ENCODE data around the gene MAP3K14. TPM values are rescaled to one million over a fixed set of nuclear protein-coding genes. Genes with fewer than 3 reads are reported as not detected.

MAP3K14 gene
- total RNA-seq, 4 donors from 2014 or later: 18.0 to 62.8 (median 34.0) TPM

GRCh38 chr17:45313421-45313771 is 3.4 kb downstream of the MAP3K14 start:
- intact Hi-C loops (cut with DNase I; ENCODE audit: low total_unique reads) (loop anchor here (10.0 kb wide), 1 partner anchor 591 kb away; no protein-coding TSS in a partner anchor), in situ Hi-C loops (cut with MboI; ENCODE audit: low sequenced_read_pairs in 4 of 4) (loop anchor here in 1 of 4 donors (5.0 kb wide), 1 partner anchor 36 kb away; no protein-coding TSS in a partner anchor)
- Histone ChIP-seq H3K27me3 (no peaks in the 10 kb centered on the region), H3K36me3 (no peaks in the 10 kb centered on the region), H3K4me1 (peaks cover 76 to 82% of the 10 kb centered on the region in 2 donors), H3K4me3 (peak overlapping the region in 1 of 4 donors; percentile 75), H3K27ac (peak overlapping the region; percentile 88 to 98 (median 94)), H3K9me3 (no peaks in the 10 kb centered on the region)
- TF ChIP-seq CTCF (IDR thresholded peaks at IDR 0.05 in 4 of 5, conservative IDR thresholded peaks at IDR 0.05 in 1 of 5): no peak
- no peak for TF ChIP-seq POLR2A (IDR thresholded peaks at IDR 0.05)
- ATAC-seq (no peak), DNase-seq (peak in 1 of 2 donors; percentile 51)

DNA sequence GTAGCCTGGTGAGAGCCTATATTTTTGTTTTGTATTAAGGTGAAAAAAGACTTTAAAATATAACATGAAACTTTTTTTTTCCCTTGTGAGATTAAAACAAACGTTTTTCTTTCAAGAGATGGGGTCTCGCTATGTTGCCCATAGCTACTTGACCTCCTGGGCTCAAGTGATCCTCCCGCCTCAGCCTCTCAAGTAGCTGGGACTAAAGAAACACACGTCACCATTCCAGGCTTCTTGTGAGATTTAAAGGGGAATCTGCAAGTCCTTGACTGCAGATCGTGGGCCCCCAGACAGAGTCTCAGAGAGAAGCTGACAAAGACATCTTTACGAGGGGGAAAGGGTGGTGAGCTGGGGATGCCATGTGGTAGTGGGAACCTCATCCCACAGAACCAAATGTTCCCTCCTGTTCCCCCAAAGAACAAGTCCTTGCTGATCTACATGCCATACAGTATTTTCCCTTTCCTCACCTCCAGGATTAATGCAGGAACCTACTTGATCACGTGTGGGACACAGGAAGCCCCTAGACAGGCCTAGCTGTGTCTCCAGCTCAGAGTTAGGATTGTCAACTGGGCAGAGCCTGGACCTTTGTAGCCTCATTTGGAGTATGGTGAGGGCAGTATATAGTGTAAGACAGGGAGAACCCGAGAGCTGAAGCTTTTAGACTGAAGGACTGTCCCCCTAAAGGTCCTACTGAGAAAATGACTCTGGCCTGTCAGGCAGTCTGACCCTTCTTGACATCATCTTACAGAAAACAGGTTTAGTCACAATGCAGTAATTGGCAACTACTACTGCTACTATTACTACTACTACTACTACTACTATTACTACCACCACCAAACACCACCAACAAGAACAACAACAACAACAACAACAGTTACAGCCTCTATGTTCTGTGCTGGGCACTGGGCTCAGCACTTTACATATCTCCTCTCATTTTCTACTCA is 4.1 kb downstream of the MAP3K14 start:
- TF ChIP-seq CTCF (IDR thresholded peaks at IDR 0.05 in 4 of 5, conservative IDR thresholded peaks at IDR 0.05 in 1 of 5): no peak
- TF ChIP-seq POLR2A (IDR thresholded peaks at IDR 0.05): no peak
- DNase-seq (peak in 1 of 2 donors; percentile 25), ATAC-seq (no peak)
- no peaks in the 10 kb centered on the region for H3K27me3 ChIP-seq
- no peaks in the 10 kb centered on the region for H3K36me3 ChIP-seq
- no peaks in the 10 kb centered on the region for H3K9me3 ChIP-seq
- peak overlapping the region; percentile 3 to 50 (median 30) for H3K4me3 ChIP-seq
- peak overlapping the region; percentile 88 to 98 (median 94) for H3K27ac ChIP-seq
- peaks cover 80 to 87% of the 10 kb centered on the region in 2 donors for H3K4me1 ChIP-seq
- intact Hi-C loops (cut with DNase I; ENCODE audit: low total_unique reads) (loop anchor here (1.0 to 10.0 kb wide), 2 partner anchors 29 to 592 kb away; no protein-coding TSS in a partner anchor), in situ Hi-C loops (cut with MboI; ENCODE audit: low sequenced_read_pairs in 4 of 4) (loop anchor here in 1 of 4 donors (5.0 kb wide), 1 partner anchor 35 kb away; no protein-coding TSS in a partner anchor)

DNA sequence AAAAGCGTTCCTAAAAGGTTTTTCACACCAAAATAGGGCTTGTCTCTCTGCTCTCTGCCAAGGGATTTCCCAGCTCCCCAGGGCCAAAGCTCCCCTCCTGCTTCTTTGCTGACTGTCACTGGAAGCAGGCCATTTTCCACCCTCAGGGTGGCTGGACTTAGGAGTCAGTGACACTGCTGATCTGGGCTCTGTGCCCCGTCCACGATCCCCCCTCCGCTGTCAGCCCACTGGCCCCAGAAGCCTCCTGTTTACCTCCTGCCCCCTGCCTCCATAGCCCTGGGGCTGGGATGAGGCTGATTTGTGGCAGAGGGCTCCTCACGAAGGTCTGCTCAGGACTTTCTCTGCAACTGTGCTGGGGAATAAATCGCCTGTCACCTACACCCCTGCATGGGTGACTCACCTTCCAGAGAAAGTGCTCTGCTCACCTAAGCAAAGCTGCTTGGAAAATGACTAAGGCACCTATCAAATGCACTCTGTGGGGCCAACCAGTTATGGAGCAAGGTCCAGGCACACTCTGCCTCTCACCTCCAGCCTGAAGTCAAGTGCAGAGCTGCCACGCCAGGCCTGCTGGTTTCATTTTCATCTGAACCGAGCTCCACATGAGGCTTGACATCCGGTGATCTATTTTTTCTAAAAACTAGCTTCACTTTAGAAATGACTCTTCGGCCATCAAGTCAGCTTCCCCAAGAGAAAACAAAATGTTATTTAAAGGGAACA is 4.9 kb downstream of the MAP3K14 start:
- Histone ChIP-seq H3K9me3 (no peaks in the 10 kb centered on the region), H3K4me1 (peaks cover 86 to 91% of the 10 kb centered on the region in 2 donors), H3K27me3 (no peaks in the 10 kb centered on the region), H3K36me3 (no peaks in the 10 kb centered on the region), H3K27ac (peak overlapping the region; percentile 88 to 98 (median 94)), H3K4me3 (peak overlapping the region; percentile 3 to 50 (median 30))
- in situ Hi-C loops (cut with MboI; ENCODE audit: low sequenced_read_pairs in 4 of 4) (loop anchor here in 1 of 4 donors (5.0 kb wide), 1 partner anchor 35 kb away; no protein-coding TSS in a partner anchor), intact Hi-C loops (cut with DNase I; ENCODE audit: low total_unique reads) (loop anchor here (1.0 to 10.0 kb wide), 2 partner anchors 29 to 593 kb away; no protein-coding TSS in a partner anchor)
- DNase-seq (peak; percentile 92 to 96), ATAC-seq (peak; percentile 67 to 72)
- TF ChIP-seq CTCF (IDR thresholded peaks at IDR 0.05 in 4 of 5, conservative IDR thresholded peaks at IDR 0.05 in 1 of 5) (peak in 1 of 5 experiments; percentile 2), POLR2A (IDR thresholded peaks at IDR 0.05) (peak; percentile 80 to 89)

DNA sequence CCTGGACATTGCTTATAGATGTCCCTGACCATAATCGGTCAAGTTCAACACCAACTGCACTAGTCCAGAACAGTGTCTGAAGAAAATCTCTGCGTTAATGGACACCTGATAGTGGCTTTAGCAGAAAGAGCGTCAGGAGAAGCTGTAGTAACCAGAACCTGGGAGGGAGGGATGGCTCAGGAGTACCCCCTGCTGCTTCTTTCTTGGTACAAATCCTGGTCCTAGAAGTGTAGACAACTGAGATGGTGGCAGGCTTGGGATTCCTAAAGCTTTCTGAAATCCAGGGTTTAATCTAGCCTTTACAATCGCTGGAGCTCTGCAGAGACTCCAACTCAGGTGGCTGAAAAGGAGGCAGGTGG is 5.4 kb downstream of the MAP3K14 start:
- TF ChIP-seq CTCF (IDR thresholded peaks at IDR 0.05 in 4 of 5, conservative IDR thresholded peaks at IDR 0.05 in 1 of 5) (peak in 3 of 5 experiments; percentile 5 to 40 (median 16)), POLR2A (IDR thresholded peaks at IDR 0.05) (no peak)
- peak overlapping the region in 2 of 4 donors; percentile 40 to 50 for H3K4me3 ChIP-seq
- DNase-seq (peak in 1 of 2 donors; percentile 57), ATAC-seq (peak; percentile 13 to 21)
- no peaks in the 10 kb centered on the region for H3K36me3 ChIP-seq
- in situ Hi-C loops (cut with MboI; ENCODE audit: low sequenced_read_pairs in 4 of 4) (loop anchor here in 1 of 4 donors (5.0 kb wide), 1 partner anchor 34 kb away; no protein-coding TSS in a partner anchor), intact Hi-C loops (cut with DNase I; ENCODE audit: low total_unique reads) (loop anchor here (10.0 kb wide), 1 partner anchor 593 kb away; no protein-coding TSS in a partner anchor)
- no peaks in the 10 kb centered on the region for H3K27me3 ChIP-seq
- H3K4me1 ChIP-seq: peaks cover 91 to 97% of the 10 kb centered on the region in 2 donors
- H3K9me3 ChIP-seq: no peaks in the 10 kb centered on the region
- peak overlapping the region; percentile 88 to 98 (median 94) for H3K27ac ChIP-seq

Measured in gastrocnemius medialis (tissue), 4 donors.